Gastroesophageal sphincter (tissue), 3 donors: ENCODE measurements around the gene MYPOP.

Experiments
- POLR2A ChIP-seq, 2 donors: fragments of 450-650 bp; IDR thresholded peaks; one replicate each; pipeline ENCODE4 v1.6.1; 2017; ENCODE audit warnings: antibody characterized with exemption in 2 of 2, mild to moderate bottlenecking in 2 of 2, moderate library complexity in 1 of 2
- TF ChIP-seq, protein P1 (sequence below), 4 experiments: fragments of 200-600 bp in 2 of 4; fragments of 450-650 bp in 2 of 4; sonication (generic) in 1 of 4; IDR thresholded peaks; one replicate each; pipeline ENCODE4 v1.5.1; 2017 to 2019; ENCODE audit warnings: antibody characterized with exemption in 4 of 4, mild to moderate bottlenecking in 2 of 4, moderate library complexity in 2 of 4

DNA sequence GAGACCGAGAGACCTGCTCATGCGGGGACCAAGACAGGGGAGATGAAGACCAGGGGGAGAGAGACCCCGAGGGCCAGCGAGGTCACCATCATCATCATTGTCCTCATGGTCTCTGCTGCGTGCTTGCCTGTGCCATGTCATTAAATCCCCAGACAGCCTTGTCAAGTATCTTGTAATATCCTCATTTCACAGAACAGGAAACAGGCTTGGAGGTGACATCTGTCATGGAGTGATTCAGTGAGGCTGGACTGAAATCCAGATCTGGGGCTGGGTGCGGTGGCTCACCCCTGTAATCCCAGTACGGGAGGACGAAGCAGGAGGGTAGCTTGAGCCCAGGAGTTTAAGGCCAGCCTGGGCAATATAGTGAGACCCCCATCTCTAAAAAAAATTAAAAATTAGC lies 18.0 kb upstream of the MYPOP start:
- TF ChIP-seq POLR2A (IDR thresholded peaks at IDR 0.05) = no peak
- TF ChIP-seq, protein P1, sequence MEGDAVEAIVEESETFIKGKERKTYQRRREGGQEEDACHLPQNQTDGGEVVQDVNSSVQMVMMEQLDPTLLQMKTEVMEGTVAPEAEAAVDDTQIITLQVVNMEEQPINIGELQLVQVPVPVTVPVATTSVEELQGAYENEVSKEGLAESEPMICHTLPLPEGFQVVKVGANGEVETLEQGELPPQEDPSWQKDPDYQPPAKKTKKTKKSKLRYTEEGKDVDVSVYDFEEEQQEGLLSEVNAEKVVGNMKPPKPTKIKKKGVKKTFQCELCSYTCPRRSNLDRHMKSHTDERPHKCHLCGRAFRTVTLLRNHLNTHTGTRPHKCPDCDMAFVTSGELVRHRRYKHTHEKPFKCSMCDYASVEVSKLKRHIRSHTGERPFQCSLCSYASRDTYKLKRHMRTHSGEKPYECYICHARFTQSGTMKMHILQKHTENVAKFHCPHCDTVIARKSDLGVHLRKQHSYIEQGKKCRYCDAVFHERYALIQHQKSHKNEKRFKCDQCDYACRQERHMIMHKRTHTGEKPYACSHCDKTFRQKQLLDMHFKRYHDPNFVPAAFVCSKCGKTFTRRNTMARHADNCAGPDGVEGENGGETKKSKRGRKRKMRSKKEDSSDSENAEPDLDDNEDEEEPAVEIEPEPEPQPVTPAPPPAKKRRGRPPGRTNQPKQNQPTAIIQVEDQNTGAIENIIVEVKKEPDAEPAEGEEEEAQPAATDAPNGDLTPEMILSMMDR (IDR thresholded peaks at IDR 0.05) = no peak
